Spleen (tissue), 11 donors: ENCODE measurements around the gene PLEKHM3. TPM values are rescaled to one million over a fixed set of nuclear protein-coding genes. Genes with fewer than 3 reads are reported as not detected.

Experiments used
- DNase-seq: peaks from one replicate; pipeline ENCODE4 v3.0.0-alpha.2; 2020
- H3K27ac ChIP-seq, 8 donors: fragments of 200-600 bp; sonication (generic) in 7 of 8; 1 replicate in 4 of 8; 2 replicates in 4 of 8; pipeline versions ENCODE4 v1.5.0 to v1.8.0; 2016 to 2021; ENCODE audit warnings: inconsistent platforms in 4 of 8, mild to moderate bottlenecking in 4 of 8, moderate library complexity in 1 of 8
- H3K27me3 ChIP-seq, 7 donors: fragments of 200-600 bp; sonication (generic) in 6 of 7; replicated peaks in 1 of 7; 1 replicate in 4 of 7; 2 replicates in 3 of 7; pipeline versions ENCODE4 v1.5.0 to v1.8.0; 2016 to 2021; ENCODE audit warnings: inconsistent platforms in 3 of 7, mild to moderate bottlenecking in 1 of 7
- H3K36me3 ChIP-seq, 6 donors: fragments of 200-600 bp; sonication (generic) in 5 of 6; 1 replicate in 4 of 6; 2 replicates in 2 of 6; pipeline versions ENCODE4 v1.5.0 to v1.8.0; 2016 to 2021; ENCODE audit warnings: inconsistent platforms in 2 of 6
- H3K4me1 ChIP-seq, 6 donors: fragments of 200-600 bp; sonication (generic) in 5 of 6; 1 replicate in 3 of 6; 2 replicates in 3 of 6; pipeline versions ENCODE4 v1.5.0 to v1.8.0; 2016 to 2021; ENCODE audit warnings: inconsistent platforms in 3 of 6
- H3K4me3 ChIP-seq, 8 donors: fragments of 200-600 bp; sonication (generic) in 7 of 8; 1 replicate in 4 of 8; 2 replicates in 4 of 8; pipeline versions ENCODE4 v1.5.0 to v1.8.0; 2016 to 2021; ENCODE audit warnings: inconsistent platforms in 4 of 8, mild to moderate bottlenecking in 4 of 8, moderate library complexity in 2 of 8
- H3K9me3 ChIP-seq, 8 donors: fragments of 200-600 bp; sonication (generic) in 7 of 8; 1 replicate in 4 of 8; 2 replicates in 4 of 8; pipeline versions ENCODE4 v1.5.0 to v1.8.0; 2016 to 2021; ENCODE audit warnings: inconsistent platforms in 4 of 8
- CTCF ChIP-seq, 11 experiments: fragments of 200-600 bp in 7 of 11; fragments of 450-650 bp in 4 of 11; sonication (generic) in 4 of 11; IDR thresholded peaks in 8 of 11; conservative IDR thresholded peaks in 3 of 11; 1 replicate in 7 of 11; 2 replicates in 4 of 11; pipeline versions ENCODE4 v1.4.0 to v1.8.0; 2016 to 2021; ENCODE audit warnings: antibody characterized with exemption in 11 of 11, inconsistent platforms in 4 of 11, mild to moderate bottlenecking in 1 of 11
- POLR2A ChIP-seq, 3 donors: fragments of 450-650 bp; IDR thresholded peaks; one replicate each; pipeline ENCODE4 v1.5.1; 2017; ENCODE audit warnings: antibody characterized with exemption in 3 of 3, mild to moderate bottlenecking in 1 of 3
- POLR2AphosphoS5 ChIP-seq, 3 donors: sonication (generic); formaldehyde crosslinking; IDR thresholded peaks; one replicate each; pipeline ENCODE4 v1.5.1; 2017; ENCODE audit warnings: antibody characterized with exemption in 3 of 3
- WGBS, 5 donors: extraction: QIAGEN DNeasy Blood & Tissue Kit in 3 of 5; methylation state at CpG; one replicate each; pipeline versions ENCODE4 v1.1.5 to v1.1.7; 2013 to 2018; 5-methylcytosine and 5-hydroxymethylcytosine counted together
- intact Hi-C: fragments of 100-400 bp; cut with DNase I; formaldehyde crosslinking; loops from one replicate; pipeline ENCODE4 v1.15.0; 2023; ENCODE audit warnings: low total_unique reads
- polyA plus RNA-seq, 3 donors: library from polyadenylated mRNA; stranded (reverse); fragments of 200-250 nt; gene quantifications; one replicate each; pipeline ENCODE4 v1.2.1, GENCODE V29; 2013
- total RNA-seq, 7 donors: library from RNA; depleted of rRNA in 3 of 7; stranded (reverse); fragments of >200 nt in 3 of 7; fragmentation: NEBNext Ultra II Directional in 4 of 7; extraction: Animal tissue kit (Norgen Biotek cat#: 25700) in 4 of 7; gene quantifications; one replicate each; pipeline versions ENCODE4 v1.1.0 to v1.2.1, GENCODE V29; 2016 to 2021
- donor health status: healthy with polysubstance abuse.
- donor health status: DM: no; HTN: no; CAD: no; lungs with moderate emphysema.
- donor health status: DM: no; HTN: no; CAD: no.
- donor health status: Bipolar disorder and iron deficiency.
- donor health status: healthy.
- donor health status: DM: no; HTN: no; CAD: no.
- donor health status: DM: yes; HTN: yes; CAD: no.

The PLEKHM3 gene
- total and polyA plus RNA-seq, 10 donors, result 2.4 to 24.3 (median 18.3) TPM

- WGBS, 5 donors, result 95 to 98% (median 95%) methylated on average over 6 of the region's 6 CpGs
- intact Hi-C loops, result no loop called here
- Histone ChIP-seq H3K27me3 (no peaks in the 10 kb centered on the region), H3K36me3 (peaks cover 0 to 39% (median 3%) of the 10 kb centered on the region in 6 donors), H3K4me1 (peaks cover 0 to 13% (median 8%) of the 10 kb centered on the region in 6 donors), H3K27ac (no peak overlapping the region), H3K9me3 (no peaks in the 10 kb centered on the region), H3K4me3 (no peak overlapping the region)
- DNase-seq, result no peak
- TF ChIP-seq POLR2AphosphoS5 (IDR thresholded peaks at IDR 0.05) (no peak), POLR2A (IDR thresholded peaks at IDR 0.05) (no peak), CTCF (IDR thresholded peaks at IDR 0.05 in 8 of 11, conservative IDR thresholded peaks at IDR 0.05 in 3 of 11) (no peak)
Observed at GRCh38 chr2:207896525-207897285, 128.6 kb downstream of the PLEKHM3 start.

- Histone ChIP-seq H3K36me3 (peaks cover 0 to 26% (median 1%) of the 10 kb centered on the region in 6 donors), H3K9me3 (no peaks in the 10 kb centered on the region), H3K4me3 (no peak overlapping the region), H3K27ac (peak overlapping the region in 3 of 8 donors; percentile 7 to 31 (median 21)), H3K4me1 (peaks cover 0 to 13% (median 8%) of the 10 kb centered on the region in 6 donors), H3K27me3 (no peaks in the 10 kb centered on the region)
- no peak for TF ChIP-seq POLR2A (IDR thresholded peaks at IDR 0.05)
- no peak for TF ChIP-seq POLR2AphosphoS5 (IDR thresholded peaks at IDR 0.05)
- no peak for TF ChIP-seq CTCF (IDR thresholded peaks at IDR 0.05 in 8 of 11, conservative IDR thresholded peaks at IDR 0.05 in 3 of 11)
- 76 to 84% (median 77%) methylated on average over 5 of the region's 5 CpGs for WGBS, 5 donors
- intact Hi-C loops, result no loop called here
- DNase-seq, result no peak
Observed at GRCh38 chr2:207895274-207895860, 130.0 kb downstream of the PLEKHM3 start.

GRCh38 chr2:207892716-207893402 is 132.5 kb downstream of the PLEKHM3 start:
- Histone ChIP-seq H3K27ac (no peak overlapping the region), H3K36me3 (peaks cover 0 to 6% (median 0%) of the 10 kb centered on the region in 6 donors), H3K9me3 (no peaks in the 10 kb centered on the region), H3K4me1 (peaks cover 0 to 16% (median 8%) of the 10 kb centered on the region in 6 donors), H3K27me3 (no peaks in the 10 kb centered on the region), H3K4me3 (no peak overlapping the region)
- 86 to 91% (median 89%) methylated on average over 7 of the region's 7 CpGs for WGBS, 5 donors
- no peak for DNase-seq
- TF ChIP-seq CTCF (IDR thresholded peaks at IDR 0.05 in 8 of 11, conservative IDR thresholded peaks at IDR 0.05 in 3 of 11) (no peak), POLR2A (IDR thresholded peaks at IDR 0.05) (no peak), POLR2AphosphoS5 (IDR thresholded peaks at IDR 0.05) (no peak)
- intact Hi-C loops, result no loop called here
